WTC11 (cell line): ENCODE results near the gene GHRL. TPM values are rescaled to one million over a fixed set of nuclear protein-coding genes. Genes with fewer than 3 reads are reported as not detected.

Source experiments
- ATAC-seq: fragments of 200-7000 bp; cut with Tn5 transposase; 2 replicates; pipeline ENCODE4 v1.10.0; 2021; ENCODE audit warnings: mild to moderate bottlenecking, moderate library complexity
- Bru-seq: library from RNA; stranded (reverse); fragments of 400-500 nt; gene quantifications from one replicate; lab custom pipeline; 2021; lab: Mats Ljungman, UMichigan
- CTCF ChIA-PET: fragments of 300-600 bp; sonication (Branson Sonifier 250); formaldehyde crosslinking; loops from one replicate; lab custom pipeline; 2021; ENCODE audit warnings: antibody characterized with exemption; lab: Charles Lee
- POLR2A ChIA-PET: fragments of 350-600 bp; sonication (Branson Sonifier 250); formaldehyde crosslinking; loops from one replicate; lab custom pipeline; 2021; ENCODE audit warnings: antibody characterized with exemption; lab: Charles Lee
- DNase-seq: peaks from one replicate; pipeline ENCODE4 v3.0.0; 2021; ENCODE audit warnings: low spot score
- H3K27ac Mint-ChIP-seq: 2 replicates; pipeline ENCODE4 v1.8.0; 2021; ENCODE audit warnings: mixed read lengths
- H3K27me3 Mint-ChIP-seq: 2 replicates; pipeline ENCODE4 v1.8.0; 2021; ENCODE audit warnings: low read depth, mild to moderate bottlenecking, moderate library complexity, mixed read lengths
- H3K36me3 Mint-ChIP-seq: 2 replicates; pipeline ENCODE4 v1.8.0; 2021; ENCODE audit warnings: mixed read lengths
- H3K4me1 Mint-ChIP-seq: 2 replicates; pipeline ENCODE4 v1.8.0; 2022; ENCODE audit warnings: mixed read lengths
- H3K4me3 Mint-ChIP-seq: 2 replicates; pipeline ENCODE4 v1.8.0; 2021; ENCODE audit warnings: mild to moderate bottlenecking, moderate library complexity, mixed read lengths
- H3K9me3 Mint-ChIP-seq: 2 replicates; pipeline ENCODE4 v1.8.0; 2021; ENCODE audit warnings: mixed read lengths
- ERG ChIP-seq: fragments of 250-450 bp; sonication (Bioruptor Pico); IDR thresholded peaks from 2 replicates; pipeline ENCODE4 v1.8.0; 2021; ENCODE audit warnings: mild to moderate bottlenecking
- FOXP4 ChIP-seq: sonication (generic); formaldehyde crosslinking; IDR thresholded peaks from 2 replicates; pipeline ENCODE4 v1.8.0; 2022; ENCODE audit warnings: mild to moderate bottlenecking, missing genetic modification reagents
- HMGA2 ChIP-seq: fragments of 250-450 bp; sonication (Bioruptor Pico); IDR thresholded peaks from 2 replicates; pipeline ENCODE4 v1.4.0; 2021; ENCODE audit warnings: mild to moderate bottlenecking, moderate library complexity
- IRF2 ChIP-seq: sonication (generic); formaldehyde crosslinking; IDR thresholded peaks from 2 replicates; pipeline ENCODE4 v1.8.0; 2022; ENCODE audit warnings: low read depth, missing genetic modification reagents, borderline replicate concordance
- JUN ChIP-seq: sonication (generic); formaldehyde crosslinking; IDR thresholded peaks from 2 replicates; pipeline ENCODE4 v1.8.0; 2023; ENCODE audit warnings: mild to moderate bottlenecking, missing genetic modification reagents
- MXD4 ChIP-seq: fragments of 250-450 bp; sonication (Bioruptor Pico); IDR thresholded peaks from 2 replicates; pipeline ENCODE4 v1.8.0; 2021; ENCODE audit warnings: mild to moderate bottlenecking, moderate library complexity, borderline replicate concordance
- NFE2L1 ChIP-seq: sonication (generic); formaldehyde crosslinking; IDR thresholded peaks from 2 replicates; pipeline ENCODE4 v1.8.1; 2023; ENCODE audit warnings: missing genetic modification reagents
- ZMAT4 ChIP-seq: fragments of 250-450 bp; sonication (Bioruptor Pico); IDR thresholded peaks from 2 replicates; pipeline ENCODE4 v1.9.0; 2021; ENCODE audit warnings: mild to moderate bottlenecking
- ZNF219 ChIP-seq: sonication (generic); formaldehyde crosslinking; IDR thresholded peaks from 2 replicates; pipeline ENCODE4 v1.8.0; 2023; ENCODE audit warnings: missing genetic modification reagents, mild to moderate bottlenecking, borderline replicate concordance
- ZNF671 ChIP-seq: fragments of 250-450 bp; sonication (Bioruptor Pico); IDR thresholded peaks from 2 replicates; pipeline ENCODE4 v1.8.0; 2021; ENCODE audit warnings: mild to moderate bottlenecking
- long read RNA-seq, 3 experiments: library from RNA in 1 of 3; library from capped mRNA in 1 of 3; library from polyadenylated mRNA in 1 of 3; unstranded in 2 of 3; stranded (forward) in 1 of 3; transcript quantifications; one replicate each; pipeline ENCODE4 v2.0.0, GENCODE V29; 2021
- total RNA-seq: library from RNA; stranded (reverse); gene quantifications from 3 replicates; pipeline ENCODE4 v1.2.3, GENCODE V29; 2021
- TF ChIP-seq, protein P1 (sequence below): sonication (generic); formaldehyde crosslinking; IDR thresholded peaks from 2 replicates; pipeline ENCODE4 v1.8.1; 2022; ENCODE audit warnings: missing genetic modification reagents, borderline replicate concordance
- TF ChIP-seq, protein P2 (sequence below): sonication (generic); formaldehyde crosslinking; IDR thresholded peaks from 2 replicates; pipeline ENCODE4 v1.8.0; 2023; ENCODE audit warnings: mild to moderate bottlenecking, missing genetic modification reagents
- TF ChIP-seq, protein P3 (sequence below): sonication (generic); formaldehyde crosslinking; IDR thresholded peaks from 2 replicates; pipeline ENCODE4 v1.8.1; 2023; ENCODE audit warnings: mild to moderate bottlenecking, missing genetic modification reagents, borderline replicate concordance

The GHRL gene
- total RNA-seq = 0.34 to 0.35 TPM in 2 of 3 replicates, not detected in the other
- percentile 24 among the genes with signal in this experiment for Bru-seq, nascent RNA
- long read RNA-seq, experiment 1, partial matches to known transcripts = 0 of 2 reads
- long read RNA-seq, experiment 1, other reads (novel, unspliced or antisense) = 2 of 2 reads
- long read RNA-seq, experiment 2 = 0 reads
- long read RNA-seq, experiment 3 = 0 reads

DNA sequence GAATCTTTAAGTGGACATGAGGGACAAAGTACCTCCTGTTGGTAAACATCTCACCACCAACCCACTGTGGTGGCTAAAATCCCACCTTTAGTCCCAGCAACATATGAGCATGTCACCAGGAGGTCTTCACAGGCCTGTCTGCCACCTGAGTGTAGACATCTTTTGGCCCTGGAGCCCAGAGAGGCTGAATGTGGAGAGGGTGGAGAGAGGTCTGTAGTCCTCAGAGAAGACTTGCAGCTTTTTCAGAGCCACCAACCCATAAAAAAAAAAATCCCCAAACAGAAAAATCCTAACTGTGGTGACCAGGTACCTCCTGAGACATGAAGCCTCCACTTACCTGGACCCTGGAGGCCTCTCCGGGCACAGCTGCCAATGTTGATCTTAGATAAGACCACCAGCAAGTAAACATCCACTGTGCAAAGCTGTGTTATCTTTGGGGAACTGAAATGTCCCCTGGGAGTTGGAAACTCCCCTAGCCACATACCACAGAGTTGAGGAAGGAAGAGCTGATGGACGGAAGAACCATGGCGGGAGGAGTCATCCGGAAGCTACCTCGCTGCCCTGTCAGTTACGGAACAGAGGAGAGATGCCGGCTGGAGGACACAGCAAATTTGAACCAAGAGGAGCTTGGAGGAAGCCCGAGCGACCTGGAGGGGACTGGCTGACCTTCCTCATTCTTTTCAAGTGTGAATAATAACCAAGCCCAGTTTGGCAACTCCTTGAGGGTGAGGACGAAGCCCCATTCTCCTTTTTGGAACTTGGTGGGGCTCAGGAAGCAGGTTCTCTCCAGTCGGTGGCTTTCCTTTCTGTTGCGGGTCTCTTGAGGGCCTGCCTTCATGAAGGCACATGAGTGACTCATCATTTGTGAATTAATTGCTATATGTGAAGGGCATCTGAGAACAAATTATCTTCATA lies at the start of gene GHRL:
Gene GHRL, minus strand, starts transcription at position 443 of the 915 bp plus-strand sequence. CDS start 2,767 bp downstream, outside the sequence.
- peaks cover 15% of the 10 kb centered on the region for H3K36me3 Mint-ChIP-seq

More for the DNA sequence above, at the start of gene GHRL:
- no peaks in the 10 kb centered on the region for H3K27me3 Mint-ChIP-seq
- no peak for ATAC-seq
- ChIA-PET CTCF (no interaction called here), POLR2A (interaction anchor here (0.7 kb wide), 1 partner anchor 42 kb away, joined by 3 read pairs; no protein-coding TSS in a partner anchor)
- H3K4me1 Mint-ChIP-seq = no peaks in the 10 kb centered on the region
- no peaks in the 10 kb centered on the region for H3K9me3 Mint-ChIP-seq
- no peak within 1 kb of the TSS for H3K4me3 Mint-ChIP-seq
- TF ChIP-seq ZNF219 (CRISPR knock-in tag) (no peak), FOXP4 (no peak), JUN (no peak), ERG (CRISPR knock-in tag) (no peak), MXD4 (no peak), ZNF671 (CRISPR knock-in tag) (no peak), HMGA2 (no peak), ZMAT4 (CRISPR knock-in tag) (no peak), IRF2 (CRISPR knock-in tag) (no peak), NFE2L1 (no peak)
- TF ChIP-seq, protein P1, sequence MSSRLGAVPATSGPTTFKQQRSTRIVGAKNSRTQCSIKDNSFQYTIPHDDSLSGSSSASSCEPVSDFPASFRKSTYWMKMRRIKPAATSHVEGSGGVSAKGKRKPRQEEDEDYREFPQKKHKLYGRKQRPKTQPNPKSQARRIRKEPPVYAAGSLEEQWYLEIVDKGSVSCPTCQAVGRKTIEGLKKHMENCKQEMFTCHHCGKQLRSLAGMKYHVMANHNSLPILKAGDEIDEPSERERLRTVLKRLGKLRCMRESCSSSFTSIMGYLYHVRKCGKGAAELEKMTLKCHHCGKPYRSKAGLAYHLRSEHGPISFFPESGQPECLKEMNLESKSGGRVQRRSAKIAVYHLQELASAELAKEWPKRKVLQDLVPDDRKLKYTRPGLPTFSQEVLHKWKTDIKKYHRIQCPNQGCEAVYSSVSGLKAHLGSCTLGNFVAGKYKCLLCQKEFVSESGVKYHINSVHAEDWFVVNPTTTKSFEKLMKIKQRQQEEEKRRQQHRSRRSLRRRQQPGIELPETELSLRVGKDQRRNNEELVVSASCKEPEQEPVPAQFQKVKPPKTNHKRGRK (CRISPR knock-in tag) = no peak
- TF ChIP-seq, protein P2, sequence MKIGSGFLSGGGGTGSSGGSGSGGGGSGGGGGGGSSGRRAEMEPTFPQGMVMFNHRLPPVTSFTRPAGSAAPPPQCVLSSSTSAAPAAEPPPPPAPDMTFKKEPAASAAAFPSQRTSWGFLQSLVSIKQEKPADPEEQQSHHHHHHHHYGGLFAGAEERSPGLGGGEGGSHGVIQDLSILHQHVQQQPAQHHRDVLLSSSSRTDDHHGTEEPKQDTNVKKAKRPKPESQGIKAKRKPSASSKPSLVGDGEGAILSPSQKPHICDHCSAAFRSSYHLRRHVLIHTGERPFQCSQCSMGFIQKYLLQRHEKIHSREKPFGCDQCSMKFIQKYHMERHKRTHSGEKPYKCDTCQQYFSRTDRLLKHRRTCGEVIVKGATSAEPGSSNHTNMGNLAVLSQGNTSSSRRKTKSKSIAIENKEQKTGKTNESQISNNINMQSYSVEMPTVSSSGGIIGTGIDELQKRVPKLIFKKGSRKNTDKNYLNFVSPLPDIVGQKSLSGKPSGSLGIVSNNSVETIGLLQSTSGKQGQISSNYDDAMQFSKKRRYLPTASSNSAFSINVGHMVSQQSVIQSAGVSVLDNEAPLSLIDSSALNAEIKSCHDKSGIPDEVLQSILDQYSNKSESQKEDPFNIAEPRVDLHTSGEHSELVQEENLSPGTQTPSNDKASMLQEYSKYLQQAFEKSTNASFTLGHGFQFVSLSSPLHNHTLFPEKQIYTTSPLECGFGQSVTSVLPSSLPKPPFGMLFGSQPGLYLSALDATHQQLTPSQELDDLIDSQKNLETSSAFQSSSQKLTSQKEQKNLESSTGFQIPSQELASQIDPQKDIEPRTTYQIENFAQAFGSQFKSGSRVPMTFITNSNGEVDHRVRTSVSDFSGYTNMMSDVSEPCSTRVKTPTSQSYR (CRISPR knock-in tag) = no peak
- TF ChIP-seq, protein P3, sequence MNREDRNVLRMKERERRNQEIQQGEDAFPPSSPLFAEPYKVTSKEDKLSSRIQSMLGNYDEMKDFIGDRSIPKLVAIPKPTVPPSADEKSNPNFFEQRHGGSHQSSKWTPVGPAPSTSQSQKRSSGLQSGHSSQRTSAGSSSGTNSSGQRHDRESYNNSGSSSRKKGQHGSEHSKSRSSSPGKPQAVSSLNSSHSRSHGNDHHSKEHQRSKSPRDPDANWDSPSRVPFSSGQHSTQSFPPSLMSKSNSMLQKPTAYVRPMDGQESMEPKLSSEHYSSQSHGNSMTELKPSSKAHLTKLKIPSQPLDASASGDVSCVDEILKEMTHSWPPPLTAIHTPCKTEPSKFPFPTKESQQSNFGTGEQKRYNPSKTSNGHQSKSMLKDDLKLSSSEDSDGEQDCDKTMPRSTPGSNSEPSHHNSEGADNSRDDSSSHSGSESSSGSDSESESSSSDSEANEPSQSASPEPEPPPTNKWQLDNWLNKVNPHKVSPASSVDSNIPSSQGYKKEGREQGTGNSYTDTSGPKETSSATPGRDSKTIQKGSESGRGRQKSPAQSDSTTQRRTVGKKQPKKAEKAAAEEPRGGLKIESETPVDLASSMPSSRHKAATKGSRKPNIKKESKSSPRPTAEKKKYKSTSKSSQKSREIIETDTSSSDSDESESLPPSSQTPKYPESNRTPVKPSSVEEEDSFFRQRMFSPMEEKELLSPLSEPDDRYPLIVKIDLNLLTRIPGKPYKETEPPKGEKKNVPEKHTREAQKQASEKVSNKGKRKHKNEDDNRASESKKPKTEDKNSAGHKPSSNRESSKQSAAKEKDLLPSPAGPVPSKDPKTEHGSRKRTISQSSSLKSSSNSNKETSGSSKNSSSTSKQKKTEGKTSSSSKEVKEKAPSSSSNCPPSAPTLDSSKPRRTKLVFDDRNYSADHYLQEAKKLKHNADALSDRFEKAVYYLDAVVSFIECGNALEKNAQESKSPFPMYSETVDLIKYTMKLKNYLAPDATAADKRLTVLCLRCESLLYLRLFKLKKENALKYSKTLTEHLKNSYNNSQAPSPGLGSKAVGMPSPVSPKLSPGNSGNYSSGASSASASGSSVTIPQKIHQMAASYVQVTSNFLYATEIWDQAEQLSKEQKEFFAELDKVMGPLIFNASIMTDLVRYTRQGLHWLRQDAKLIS (CRISPR knock-in tag) = no peak
- H3K27ac Mint-ChIP-seq = no peak within 1 kb of the TSS; the same call in 1 of the 2 replicates
- no peak for DNase-seq
